ENCODE measurements around the gene AKT3.

- TF ChIP-seq POLR2AphosphoS5 (IDR thresholded peaks at IDR 0.05): no peak
- TF ChIP-seq CTCF (IDR thresholded peaks at IDR 0.05): no peak
- no peak for TF ChIP-seq POLR2A (IDR thresholded peaks at IDR 0.05)
- TF ChIP-seq EP300 (IDR thresholded peaks at IDR 0.05): no peak
Observed at GRCh38 chr1:243582326-243582725, 267.7 kb downstream of the AKT3 start.

Data from sigmoid colon (tissue), 4 donors.